NCI-H510A treated with DMSO at 0.1 percent for 48 hours (cell line): ENCODE data around the gene SLC35G3.
"Not testable (repeated sequence)": the region's sequence is repeated elsewhere in the genome, so short reads cannot be mapped to it uniquely, and the experiment has no call there.

Experiments
- DNase-seq: peaks from one replicate; lab custom pipeline; 2025; lab: John Stamatoyannopoulos, UW

The SLC35G3 gene

GRCh38 chr17:35210741-35211140 is 16.5 kb upstream of the SLC35G3 start:
- no peak for DNase-seq

- DNase-seq = not testable (repeated sequence)
Measured at GRCh38 chr17:35202582-35202981, 8.4 kb upstream of the SLC35G3 start.

GRCh38 chr17:35195062-35195461 is 869 bp upstream of the SLC35G3 start:
- DNase-seq = not testable (repeated sequence)

GRCh38 chr17:35192708-35193107 is 1.5 kb downstream of the SLC35G3 start:
- no peak for DNase-seq

- no peak for DNase-seq
Measured at GRCh38 chr17:35191001-35191695, 3.0 kb downstream of the SLC35G3 start.

- DNase-seq = no peak
Measured at GRCh38 chr17:35189291-35189690, 4.9 kb downstream of the SLC35G3 start.

- DNase-seq = no peak
Measured at GRCh38 chr17:35188111-35188510, 6.1 kb downstream of the SLC35G3 start.

GRCh38 chr17:35187481-35187880 is 6.7 kb downstream of the SLC35G3 start:
- DNase-seq = no peak

GRCh38 chr17:35185849-35186248 is 8.3 kb downstream of the SLC35G3 start:
- DNase-seq = no peak

GRCh38 chr17:35184274-35184673 is 9.9 kb downstream of the SLC35G3 start:
- DNase-seq = no peak

- DNase-seq = no peak
Measured at GRCh38 chr17:35183332-35183731, 10.9 kb downstream of the SLC35G3 start.

- not testable (repeated sequence) for DNase-seq
Measured at GRCh38 chr17:35179379-35179778, 14.8 kb downstream of the SLC35G3 start.

GRCh38 chr17:35176897-35177296 is 17.3 kb downstream of the SLC35G3 start:
- no peak for DNase-seq

GRCh38 chr17:35175638-35176415 is 18.4 kb downstream of the SLC35G3 start:
- no peak for DNase-seq

- DNase-seq = no peak
Measured at GRCh38 chr17:35174835-35175334, 19.3 kb downstream of the SLC35G3 start.

GRCh38 chr17:35172321-35172720 is 21.9 kb downstream of the SLC35G3 start:
- not testable (repeated sequence) for DNase-seq

GRCh38 chr17:35171834-35172233 is 22.4 kb downstream of the SLC35G3 start:
- DNase-seq = no peak

- DNase-seq = no peak
Measured at GRCh38 chr17:35170968-35171771, 23.0 kb downstream of the SLC35G3 start.

GRCh38 chr17:35169835-35170363 is 24.3 kb downstream of the SLC35G3 start:
- DNase-seq = no peak

GRCh38 chr17:35167666-35168065 is 26.5 kb downstream of the SLC35G3 start:
- no peak for DNase-seq

GRCh38 chr17:35167046-35167445 is 27.1 kb downstream of the SLC35G3 start:
- DNase-seq = no peak

GRCh38 chr17:35166526-35166925 is 27.7 kb downstream of the SLC35G3 start:
- no peak for DNase-seq
